ENCODE measurements around the gene TARP.
"Not testable (repeated sequence)": the region's sequence is repeated elsewhere in the genome, so short reads cannot be mapped to it uniquely, and the experiment has no call there.

The TARP gene

DNA sequence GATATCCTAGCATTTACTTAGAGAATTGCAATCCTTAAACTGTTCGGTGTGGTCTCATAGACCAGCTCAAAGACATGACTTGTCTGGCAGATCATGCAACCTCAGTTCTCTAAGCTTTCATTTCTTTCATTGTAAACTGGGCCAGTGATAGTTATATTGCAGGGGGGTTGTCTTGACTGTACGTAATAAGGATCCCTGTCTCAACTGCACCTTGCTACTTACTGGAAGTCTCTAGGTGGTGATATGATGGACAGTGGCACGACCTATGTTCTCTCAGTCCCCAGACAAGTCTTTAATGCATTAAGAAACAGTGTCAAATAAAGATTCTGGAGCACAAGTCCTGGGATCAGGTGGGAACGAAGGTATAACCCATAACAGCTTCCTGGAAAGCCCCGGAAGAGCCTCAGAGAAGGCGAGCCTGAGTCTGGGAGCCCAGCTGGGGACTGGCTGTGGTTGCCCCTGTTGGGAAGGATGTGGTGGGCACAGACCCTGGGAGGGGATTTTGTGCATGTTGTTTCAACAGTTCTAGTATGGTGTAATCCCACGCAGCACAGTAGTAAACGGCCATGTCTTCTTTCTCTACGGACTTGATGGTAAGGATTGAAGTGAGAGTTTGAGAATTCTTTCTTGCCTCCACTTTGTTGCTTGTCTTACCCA, 26.0 kb upstream of the TARP start:
- DNase-seq: no peak

DNA sequence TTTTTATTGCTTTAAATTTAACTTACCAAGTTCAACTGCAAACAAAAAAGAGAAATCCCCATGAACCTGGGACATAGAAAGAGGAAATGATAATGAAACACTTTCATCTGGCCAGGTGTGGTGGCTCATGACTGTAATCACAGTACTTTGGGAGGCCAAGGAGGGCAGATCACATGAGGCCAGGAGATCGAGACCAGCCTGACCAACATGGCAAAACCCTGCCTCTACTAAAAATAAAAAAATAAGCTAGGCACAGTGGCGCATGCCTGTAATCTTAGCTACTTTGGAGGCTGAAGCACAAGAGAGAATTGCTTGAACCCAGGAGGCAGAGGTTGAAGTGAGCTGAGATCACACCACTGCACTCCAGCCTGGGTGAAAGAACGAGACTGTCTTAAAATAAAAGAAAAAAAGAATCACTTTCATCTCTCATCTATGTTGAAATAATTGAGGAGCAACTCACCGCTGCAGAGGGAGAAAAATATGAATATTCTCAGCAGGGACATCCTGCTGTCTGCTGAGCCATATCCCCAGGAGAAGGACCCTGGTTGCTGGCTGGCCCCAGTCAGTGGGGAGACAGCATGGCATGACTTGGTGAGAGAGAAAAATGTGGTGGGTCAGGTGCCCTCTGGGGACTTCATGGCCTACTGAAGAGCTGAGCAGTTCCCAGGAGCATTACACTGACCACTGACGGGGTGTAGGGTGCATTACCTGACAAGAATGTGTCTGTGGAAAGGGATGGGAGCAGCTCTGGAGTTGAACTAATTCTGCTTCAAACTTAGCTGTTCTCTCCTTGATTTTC, 22.8 kb upstream of the TARP start:
- DNase-seq: no peak

DNA sequence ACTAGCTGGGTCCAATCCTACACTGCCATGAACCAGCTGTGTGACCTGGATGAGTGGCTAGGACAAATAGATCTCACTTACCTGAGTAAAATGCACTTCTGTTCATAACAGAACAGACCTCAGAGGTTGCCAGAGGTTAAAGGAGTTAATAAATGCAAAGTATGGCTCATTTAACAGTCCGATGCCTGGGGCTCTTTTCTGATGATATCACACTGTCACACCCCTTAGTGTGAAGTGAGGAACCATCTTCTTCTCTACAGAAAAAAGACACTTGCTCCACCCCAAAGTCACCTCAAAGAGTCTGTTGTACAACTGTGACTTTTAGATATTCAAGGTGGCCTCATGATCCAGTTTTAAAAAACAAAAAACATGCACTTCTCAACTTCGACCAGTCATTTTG, 21.5 kb upstream of the TARP start:
- DNase-seq: no peak

DNA sequence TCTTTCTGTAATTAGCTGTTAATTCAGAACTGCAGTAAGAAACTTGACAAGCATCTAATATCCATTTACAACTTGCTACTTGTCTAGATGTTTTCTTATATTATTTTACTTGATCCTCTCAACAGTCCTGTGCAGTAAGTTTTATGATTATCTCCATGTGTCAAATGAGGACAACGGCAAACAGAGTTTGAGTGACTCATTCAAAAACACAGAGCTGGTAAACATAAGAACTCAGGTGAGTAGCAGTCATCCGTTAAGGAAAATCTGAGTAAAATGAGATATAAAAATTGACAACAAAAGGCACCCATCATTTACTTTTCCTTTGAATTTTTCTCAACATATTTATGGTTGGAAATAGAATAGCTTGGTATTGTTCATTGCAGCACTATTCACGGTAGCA, 19.0 kb upstream of the TARP start:
- DNase-seq: no peak

DNA sequence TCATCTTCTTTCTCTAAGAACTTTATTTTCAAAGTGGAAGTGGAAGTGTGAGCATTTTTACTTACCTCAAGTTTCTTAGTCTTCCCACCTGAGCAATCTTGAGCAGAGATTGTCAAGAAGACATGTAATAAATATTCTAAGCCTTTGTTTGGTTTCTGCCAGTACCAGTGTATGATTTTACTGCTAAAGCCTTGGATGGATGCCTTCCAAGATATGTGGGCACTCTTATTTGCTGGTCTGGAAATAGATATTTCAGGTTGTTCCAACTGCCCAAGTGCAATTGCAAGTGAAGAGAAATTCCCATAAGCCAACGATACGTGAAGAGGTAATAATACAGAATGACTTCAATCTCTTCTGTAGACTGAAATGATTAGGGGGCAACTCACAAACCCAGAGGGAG, 18.2 kb upstream of the TARP start:
- DNase-seq: no peak

DNA sequence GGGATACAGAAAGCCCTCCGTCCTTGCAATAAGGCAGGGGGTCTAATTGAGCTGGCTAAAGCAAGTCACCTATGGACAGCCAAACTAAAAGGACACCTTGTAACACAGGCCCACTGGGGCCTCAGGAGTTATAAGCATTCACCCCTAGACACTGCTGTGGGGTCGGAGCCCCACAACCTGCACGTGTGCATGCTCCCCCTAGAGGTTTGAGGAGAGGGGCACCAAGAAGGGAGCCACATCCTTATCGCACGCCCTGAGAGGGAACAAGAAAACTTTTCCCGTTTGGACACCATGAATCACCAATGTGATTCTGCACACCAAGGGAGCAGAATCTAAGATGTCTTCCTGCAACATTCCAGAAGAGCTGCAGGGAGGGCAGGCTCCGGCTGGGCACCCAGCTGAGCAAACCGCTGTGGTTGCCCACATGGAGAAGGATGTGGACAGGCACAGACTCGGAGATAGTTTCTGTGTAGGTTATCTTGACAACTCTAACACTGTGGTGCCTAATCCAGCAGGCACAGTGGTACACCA, 17.7 kb upstream of the TARP start:
- DNase-seq: no peak

DNA sequence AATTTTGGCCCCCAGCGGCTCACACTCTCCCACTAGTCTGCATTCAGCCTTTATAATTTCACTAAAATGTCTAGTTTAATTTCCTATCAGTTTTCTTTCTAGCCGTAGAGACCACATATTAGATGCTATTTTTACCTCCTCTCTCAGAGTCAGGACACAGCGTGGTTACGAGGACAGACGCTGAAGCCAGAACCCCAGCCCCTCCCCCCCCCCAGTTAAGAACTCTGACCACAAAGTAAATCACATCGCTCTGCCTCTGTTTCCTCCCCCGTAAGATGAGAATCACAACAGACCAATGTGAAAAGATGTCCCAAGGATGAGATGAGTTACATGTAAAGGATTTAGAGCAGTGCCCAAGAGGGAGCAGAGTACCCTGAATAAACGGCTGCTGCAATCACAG, 11.1 kb upstream of the TARP start:
- no peak for DNase-seq

DNA sequence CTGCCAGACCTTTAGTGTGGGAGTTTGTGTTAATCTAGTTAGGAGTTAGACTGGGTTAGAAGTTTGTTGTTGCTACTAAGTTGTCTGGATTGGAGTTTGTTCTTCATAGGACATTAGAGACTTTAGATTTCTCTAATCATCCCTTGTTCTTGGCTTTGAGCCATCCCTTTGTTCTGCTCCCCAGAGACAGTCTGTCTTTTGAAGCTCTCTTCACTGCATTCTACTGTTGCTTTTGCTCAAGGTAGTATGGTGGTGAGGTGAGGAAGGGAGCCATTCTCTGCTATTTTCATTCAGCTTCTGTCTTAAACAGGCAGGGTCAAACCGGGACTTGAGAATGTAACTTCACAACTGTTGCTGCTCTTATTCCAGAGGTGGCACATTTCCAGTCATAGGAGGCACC, 10.4 kb upstream of the TARP start:
- DNase-seq: no peak

DNA sequence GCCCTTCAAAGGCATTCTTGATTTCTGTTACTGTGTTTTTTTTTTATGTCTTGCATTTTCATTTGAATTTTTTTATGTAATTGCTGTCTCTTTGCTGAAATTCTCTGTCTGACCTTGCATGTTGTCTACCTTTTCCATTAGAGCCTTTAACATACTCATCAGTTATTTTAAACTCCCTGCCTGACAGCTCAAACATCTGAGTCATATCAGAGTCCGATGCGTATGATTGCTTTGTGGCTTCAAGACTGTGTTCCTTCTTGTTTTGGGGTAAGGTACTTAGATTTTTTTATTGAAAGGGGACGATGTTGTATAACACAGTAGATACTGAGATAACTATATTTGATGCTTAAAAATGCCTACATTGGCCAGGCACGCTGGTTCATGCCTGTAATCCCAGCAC, 9.7 kb upstream of the TARP start:
- no peak for DNase-seq

DNA sequence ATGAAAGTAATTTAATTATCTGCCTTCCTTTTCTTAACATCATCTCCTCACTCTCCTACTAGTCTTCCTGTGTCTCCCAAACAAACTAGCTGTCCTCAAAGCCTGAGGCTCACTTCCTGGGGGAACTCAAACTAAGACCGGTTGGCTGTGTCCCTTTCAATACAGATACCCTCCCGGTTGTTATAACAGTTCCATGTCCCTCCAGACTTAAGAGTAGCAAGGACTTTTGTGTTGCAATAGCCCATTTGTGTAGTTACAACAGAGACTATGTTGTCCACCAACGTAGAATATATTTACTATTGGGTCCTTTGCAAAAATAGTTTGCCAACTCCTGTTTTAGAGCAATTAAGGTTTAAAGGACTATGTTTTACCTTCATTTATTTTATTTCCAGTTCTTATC, 8.6 kb upstream of the TARP start:
- DNase-seq: no peak

DNA sequence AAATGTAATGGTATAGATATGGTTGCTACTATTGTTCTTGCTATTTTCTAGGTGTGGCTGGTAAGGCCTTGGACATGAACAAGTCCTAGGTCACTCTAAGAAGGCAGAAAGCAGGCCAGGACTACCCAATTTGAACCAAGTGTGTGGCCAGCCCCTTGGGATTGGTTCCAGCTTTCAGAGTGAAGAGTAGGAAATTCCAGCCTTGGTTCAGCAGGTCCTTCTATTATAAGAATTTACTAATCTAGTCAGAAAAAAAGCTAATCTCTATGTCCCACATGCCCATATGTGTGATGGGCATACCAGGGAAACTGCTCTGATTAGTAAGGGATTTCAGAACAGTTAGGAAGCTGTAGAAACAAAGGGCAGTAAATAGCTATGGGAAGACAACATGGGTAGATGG, 7.8 kb upstream of the TARP start:
- no peak for DNase-seq

DNA sequence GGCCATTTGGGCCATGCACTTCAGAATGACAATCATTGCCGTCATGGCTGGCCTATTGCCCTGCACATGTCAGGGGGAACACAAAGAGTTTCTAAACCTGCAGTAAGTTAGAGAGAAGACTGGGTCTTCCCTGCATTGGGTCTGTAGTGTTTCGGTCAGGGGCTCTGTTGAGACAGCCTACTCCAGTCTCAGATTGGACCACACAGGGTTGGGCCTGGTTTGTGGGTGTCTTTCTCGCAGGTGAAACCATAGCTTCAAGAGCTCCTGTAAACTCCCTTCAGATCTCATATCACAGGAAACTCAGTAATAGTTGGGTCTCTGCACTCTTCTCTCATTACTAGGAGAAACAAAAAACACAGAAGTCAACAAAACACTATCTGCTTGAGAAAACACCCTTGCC, 7.3 kb upstream of the TARP start:
- no peak for DNase-seq

DNA sequence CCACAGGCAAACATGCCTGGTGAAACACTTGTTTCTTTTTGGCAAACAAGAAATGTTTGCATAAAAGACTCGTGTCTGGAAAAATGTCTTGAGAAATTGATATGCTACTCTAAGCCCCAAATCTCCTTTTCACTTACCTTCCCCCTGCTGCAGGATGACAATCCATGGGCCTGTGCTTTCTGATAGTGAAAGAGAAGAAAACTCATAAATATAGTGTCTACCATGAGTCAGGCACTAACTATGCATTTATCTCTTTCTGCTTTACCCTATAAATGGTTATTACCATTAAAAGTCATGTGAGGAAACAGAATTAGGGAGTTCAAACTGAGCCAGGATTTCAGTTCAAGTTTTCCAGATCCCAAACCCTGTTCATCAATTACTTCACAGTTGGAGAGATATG, 6.6 kb upstream of the TARP start:
- DNase-seq: no peak

DNA sequence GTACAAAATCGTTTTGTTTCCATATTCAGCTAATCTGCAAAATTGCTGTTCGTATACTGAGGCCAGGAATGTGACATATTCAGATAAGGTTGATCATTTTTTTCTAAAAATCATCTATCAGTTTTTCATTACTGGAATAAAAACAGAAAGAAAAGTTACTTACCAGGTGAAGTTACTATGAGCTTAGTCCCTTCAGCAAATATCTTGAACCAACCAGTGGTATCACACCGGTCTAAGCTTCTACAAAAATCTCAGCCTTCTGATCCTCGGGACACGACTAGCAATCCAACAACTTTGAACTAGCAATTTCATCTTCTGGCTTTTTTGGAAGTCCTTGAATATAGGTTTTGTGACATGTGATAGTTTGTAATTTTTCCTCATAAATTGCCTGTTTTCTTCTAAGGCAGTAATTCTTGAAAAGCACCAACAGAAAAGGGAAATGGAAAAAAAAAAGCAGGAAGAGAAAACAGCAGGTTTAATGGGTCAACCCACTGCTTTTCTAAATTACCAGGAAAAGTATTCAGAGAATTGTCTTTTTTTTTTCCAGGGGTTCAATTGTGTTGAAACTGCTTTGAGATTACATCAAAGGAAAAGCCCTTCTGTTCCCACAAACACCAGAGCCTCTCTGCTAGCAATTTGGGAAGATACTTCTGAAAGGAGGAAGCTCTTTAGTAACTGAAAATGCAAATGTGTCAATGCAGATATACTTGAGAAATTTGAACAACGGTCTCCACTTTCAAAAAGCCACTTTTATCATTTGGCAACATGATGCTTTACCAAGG, 2.9 kb upstream of the TARP start:
- no peak for DNase-seq

DNA sequence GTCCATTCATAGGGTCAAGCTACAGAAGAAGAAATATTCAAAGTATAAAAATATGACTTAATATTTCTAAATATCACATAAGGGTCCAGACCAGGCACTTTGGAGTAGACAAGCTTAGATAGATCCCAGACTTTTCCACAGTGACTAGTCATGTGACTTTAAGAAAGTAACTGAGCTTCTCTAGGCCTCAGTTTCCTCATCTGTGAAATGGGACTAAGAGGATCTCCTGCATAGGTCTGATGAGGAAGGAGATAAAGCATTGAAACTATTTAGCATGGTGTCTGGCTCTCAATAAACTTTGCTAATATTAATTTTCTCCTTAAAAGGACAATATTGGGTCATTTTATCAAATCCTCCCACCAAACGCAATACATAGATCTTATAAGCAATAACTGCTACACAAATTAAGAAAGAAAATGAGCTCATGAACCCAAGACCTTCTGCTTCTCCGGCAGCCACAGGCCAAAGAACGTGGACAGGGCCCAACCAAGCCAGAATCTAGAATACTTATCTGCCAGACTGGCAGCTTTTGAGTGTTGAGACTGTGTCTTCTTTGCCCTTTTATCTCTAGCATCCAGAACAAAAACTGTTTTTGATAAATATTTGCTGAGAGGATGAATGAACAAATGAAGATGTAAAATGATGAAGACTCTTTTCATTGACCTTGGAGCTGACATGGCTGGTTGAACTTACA, 1.6 kb upstream of the TARP start:
- DNase-seq: no peak

DNA sequence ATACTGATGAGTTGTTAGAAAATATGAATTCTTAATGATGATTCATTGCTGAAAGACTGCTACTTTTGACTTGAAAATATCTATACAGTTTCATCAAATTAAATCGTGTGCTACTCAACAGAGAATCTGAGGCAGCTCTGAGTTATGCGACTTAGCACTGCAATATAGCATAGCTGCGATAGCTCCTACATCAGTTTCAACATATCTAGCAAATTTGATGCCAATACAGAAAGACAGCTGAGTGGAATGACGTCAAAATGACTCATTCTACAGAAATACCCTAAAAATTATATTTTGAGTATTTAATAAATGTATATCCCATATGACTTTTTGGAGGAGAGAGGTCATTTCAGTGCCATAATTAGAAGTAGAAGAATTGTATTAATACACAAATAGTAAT, 1.1 kb upstream of the TARP start:
- DNase-seq: no peak

DNA sequence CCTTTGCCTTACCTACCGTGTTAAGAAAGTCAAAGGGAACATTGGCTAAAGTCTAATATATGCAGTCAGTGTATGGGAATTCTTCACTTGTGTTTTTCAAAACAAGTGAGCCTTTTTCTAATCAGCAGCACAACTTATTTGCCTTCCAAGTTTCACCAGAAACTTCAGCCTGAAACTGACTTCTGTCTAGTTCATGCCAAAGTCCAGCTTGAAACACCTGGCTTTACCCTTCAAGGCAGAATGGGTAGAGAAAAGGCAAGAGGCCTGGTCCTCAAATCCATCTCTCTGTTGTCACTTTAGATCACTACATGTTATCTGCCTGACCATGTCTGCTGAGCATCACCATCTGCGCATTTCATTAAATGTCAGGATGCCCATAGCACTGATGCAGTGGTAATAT, 3.0 kb downstream of the TARP start:
- DNase-seq: not testable (repeated sequence)

DNA sequence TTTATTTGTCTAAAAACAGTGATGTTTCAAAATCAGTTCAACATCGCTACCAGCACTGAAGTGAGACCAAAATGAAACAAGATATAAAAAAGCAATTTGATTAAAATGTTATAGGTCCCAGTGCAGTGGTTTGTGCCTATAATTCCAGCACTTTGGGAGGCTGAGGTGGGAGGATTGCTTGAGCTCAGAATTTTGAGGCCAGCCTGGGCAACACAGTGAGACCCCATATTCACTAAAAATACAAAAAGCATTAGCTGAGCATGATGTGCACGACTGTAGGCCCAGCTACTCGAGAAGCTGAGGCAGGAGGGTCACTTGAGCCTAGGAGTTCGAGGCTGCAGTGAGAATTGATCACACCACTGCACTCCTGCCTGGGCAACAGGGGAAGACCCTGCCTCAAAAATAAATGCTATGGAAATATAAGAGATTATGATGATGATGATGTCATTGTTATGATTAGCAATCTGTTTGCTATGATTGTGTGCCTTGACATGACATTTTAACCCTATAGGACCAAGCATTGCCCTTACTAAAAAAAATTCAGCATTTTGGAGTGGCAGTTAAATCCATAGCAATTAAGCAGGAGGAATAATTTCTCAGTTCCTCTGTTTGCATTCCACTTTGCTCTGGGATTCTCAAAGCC, 3.6 kb downstream of the TARP start:
- not testable (repeated sequence) for DNase-seq

DNA sequence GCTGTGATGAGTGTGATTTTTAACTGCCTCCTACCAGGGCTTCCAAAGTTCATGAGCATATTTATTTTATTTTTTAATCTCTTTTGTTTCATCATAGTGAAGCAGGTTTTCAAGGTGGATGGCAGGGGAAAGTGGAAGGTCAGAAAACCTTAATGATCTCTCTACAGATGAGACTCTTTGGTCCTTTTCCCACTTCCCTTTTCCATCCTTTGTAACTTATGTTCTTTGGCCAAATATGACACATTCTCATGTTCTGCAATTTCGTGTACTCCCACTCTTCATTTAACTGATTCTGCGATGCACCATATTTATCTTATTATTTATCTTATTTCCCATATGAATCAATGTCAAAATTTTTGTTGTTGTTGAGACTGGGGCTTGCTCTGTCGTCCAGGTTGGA, 7.5 kb downstream of the TARP start:
- DNase-seq: not testable (repeated sequence)

DNA sequence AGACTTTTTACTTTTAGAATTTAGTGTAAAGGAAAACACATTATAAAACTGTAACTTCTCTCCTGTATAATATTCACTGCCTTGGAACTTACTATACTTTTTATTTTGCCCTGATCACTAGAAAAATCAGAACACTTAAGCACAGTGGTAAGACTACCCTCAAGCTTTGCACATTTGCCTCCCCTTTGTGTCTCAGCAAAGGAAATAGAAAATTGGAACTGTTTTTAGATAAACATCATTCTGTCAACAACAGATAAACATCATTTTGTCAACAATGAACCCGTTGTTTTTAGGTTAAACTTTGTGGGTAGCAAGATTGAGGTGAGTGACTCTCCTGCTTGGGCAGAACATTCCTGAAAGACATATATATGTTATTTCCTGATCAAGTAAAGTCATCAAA, 8.8 kb downstream of the TARP start:
- DNase-seq: not testable (repeated sequence)

DNA sequence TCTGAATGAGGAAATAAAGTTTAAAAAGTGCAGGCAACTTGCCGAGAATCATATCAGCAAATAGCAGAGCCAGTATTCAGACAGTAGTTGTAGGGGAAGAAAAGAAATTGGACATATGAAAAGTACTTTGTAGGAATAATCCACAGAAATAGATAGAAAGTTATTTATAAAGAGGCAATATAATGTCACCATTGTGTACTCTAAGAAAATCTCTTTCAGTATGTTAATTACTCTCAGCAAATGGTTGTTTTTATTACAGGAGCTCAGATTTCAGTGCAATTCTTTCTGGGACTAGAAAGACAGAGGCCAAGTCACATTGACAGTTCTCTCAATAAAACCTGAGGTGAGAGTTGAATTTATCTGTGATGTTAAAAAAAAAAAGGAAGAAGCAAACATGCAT, 10.2 kb downstream of the TARP start:
- not testable (repeated sequence) for DNase-seq
